ENCODE data around the gene MACROH2A1.

Gene MACROH2A1

DNA sequence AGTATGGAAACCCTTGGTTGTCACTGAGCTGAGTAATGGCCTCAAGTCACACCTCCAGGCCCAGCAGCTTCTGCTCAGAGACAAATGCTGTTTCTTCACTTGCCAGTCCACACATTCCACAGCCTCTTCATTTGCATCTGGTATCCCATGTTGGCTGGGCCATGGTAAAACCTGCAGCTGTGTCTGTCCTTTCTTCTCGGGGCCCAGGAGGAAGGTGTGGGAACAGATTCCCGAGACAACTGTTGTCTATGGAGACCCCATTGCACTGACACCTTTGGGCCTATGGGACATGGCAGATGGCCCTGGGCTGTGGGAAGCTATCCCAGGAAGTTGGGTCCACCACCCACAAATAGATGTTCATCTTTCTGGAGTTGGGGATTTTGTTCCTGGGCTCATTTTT, 85.1 kb downstream of the MACROH2A1 start:
- DNase-seq (ENCODE audit: low spot score), result no peak

DNA sequence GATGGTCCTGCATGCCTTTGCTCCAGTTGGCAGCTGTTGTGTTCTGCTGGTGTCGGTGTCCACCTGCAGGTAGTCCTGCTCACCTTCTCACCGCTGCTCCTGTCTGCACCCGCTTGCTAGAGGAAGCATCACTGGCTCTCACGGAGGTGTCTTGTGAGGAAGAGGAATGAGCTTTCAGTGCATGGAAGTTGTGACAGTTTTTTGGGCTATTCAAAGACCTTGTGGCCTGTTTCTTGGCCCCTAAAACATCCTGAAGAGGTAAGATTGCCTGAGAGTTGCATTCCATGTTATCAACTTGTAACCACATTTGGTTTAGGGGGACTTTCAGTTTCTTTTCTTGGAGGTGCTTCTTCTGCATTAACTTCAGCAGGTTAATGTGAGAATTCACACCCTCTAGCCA, 85.6 kb downstream of the MACROH2A1 start:
- no peak for DNase-seq (ENCODE audit: low spot score)

DNA sequence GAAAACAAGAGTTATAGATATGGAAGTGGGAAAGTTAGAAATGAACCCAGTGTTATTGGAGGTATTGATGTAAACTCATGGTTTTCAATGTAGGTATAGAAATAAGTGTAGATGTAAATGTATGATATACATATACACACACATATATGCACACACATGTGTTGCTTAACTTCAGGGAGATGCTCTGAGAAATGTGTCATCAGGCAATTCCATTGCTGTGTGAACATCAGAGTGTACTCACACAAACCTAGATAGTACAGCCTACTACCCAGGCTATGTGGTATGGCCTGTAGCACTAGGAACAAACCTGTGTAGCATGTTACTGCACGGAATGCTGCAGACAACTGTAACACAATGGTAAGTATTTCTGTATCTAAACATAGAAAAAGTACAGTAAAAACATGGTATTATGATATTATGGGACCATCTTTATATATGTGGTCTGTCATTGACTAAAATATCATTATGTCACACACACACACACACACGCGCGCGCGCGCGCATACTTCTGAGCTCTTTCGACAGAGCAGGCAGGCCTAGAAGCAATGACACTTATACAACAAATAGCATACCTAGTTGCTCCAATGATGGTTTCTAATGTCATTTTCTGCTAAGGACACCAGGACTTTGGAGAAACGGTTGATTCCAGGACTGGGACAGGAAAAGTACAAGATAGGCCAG, 86.6 kb downstream of the MACROH2A1 start:
- DNase-seq (ENCODE audit: low spot score), result no peak

DNA sequence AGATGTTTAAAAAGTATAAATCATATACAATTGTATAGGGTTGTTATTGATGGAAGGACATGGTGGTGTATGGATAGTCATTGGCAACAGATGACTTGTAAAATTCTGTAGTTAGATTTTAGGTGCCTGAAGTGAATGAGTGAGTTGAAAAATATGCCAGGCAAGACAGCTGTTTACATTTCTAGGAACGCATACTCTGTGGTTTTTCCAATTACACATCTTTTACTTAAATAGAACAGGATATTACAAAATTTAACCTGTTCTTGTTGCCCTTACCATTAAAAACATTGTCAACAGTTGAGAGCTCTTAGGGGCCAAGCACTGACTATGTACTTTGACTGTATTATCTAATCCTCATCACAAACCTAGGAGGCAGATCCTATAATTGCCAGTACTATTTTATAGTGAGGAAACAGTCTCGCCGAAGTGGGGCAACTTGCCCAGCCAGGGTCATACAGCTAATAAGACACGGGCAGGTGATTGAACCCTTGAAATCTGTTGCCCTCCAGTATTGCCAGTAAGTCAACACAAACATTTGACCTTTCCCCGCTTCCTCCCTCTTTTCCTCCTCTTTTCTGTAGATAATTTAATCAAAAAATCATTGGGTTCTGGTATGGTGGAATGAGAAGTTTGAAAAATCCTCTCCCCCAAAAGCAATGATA, 88.6 kb downstream of the MACROH2A1 start:
- DNase-seq (ENCODE audit: low spot score), result peak; percentile 42

DNA sequence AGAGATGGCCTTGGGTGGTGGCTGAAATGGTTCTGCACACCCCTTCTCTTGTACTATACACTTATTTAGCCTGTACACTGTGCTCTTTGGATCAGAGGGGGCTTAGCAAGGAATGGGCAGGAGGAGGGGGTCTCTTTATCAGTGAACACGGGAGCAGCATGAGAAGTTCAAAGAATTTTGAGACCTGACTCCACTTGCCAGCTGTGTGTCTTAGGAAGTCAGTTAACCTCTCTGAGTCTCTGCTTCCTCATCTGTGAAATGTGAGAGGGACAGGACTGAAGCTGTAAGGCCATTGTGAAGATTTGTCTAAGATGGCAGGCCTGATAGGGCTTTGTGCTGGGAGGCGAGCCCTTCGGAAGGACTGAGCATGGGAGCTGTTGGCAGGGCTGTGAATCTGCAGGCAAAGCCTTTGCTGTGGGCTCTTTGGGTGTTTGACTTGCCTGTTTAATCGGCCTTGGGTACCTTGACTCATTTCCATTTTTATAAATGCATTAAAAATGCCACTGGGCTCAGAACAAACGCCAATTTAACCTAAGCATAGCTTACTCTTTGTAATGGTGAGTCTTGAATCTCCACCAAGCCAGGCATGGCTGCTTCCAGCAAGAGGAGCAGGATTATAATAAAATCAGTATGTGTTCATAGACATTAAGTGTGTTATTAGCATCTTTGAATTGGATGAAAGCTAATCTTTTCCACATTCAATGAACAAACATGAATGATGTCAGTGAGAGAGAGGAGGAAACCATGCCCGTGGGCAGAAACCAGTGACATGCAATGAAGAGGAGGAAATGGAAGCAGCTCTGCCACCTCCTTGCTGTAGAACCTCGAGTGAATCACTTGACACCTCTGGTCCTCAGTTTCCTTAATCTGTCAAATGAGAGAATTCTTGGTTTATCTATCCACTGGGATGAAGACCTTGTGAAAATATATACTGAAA, 89.4 kb downstream of the MACROH2A1 start:
- no peak for DNase-seq (ENCODE audit: low spot score)

DNA sequence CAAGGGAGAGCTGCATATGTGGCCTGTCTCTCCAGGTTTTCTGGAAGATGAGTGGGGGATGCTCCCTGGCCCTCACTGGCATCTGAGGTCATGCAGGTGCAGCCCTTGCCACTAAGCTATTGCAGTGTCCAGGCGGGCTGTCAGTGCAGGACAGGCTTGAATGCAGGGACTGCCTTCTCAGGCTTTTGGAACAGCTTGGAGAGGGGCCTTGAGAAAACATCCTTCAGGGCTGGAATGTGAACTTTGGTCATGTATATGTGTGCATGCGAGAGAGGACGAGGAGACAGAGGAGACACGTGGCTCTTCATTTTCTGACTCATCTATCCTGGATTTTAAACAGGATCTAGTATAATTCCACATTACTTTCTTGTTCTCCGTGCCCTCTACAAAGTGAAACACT, 90.3 kb downstream of the MACROH2A1 start:
- DNase-seq (ENCODE audit: low spot score), result peak; percentile 50

DNA sequence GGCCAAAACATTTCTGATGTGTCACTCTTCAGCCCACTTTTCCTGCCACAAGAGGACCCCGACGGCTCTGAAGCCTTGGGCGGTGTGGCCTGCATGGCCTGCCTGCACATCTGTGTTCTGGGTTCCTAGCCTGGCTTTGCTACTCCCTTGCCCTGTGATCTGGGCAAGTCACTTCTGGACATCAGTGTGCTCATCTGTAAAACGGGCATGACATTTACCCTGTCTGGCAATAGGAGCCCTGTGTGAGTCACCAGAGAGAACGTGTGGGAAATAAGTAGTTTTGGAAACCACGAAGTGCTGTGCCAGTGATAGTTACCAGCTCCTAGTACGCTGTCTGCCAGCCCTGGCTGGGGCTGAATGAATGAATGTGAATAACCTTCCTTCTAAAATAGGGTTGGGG, 90.8 kb downstream of the MACROH2A1 start:
- peak; percentile 24 for DNase-seq (ENCODE audit: low spot score)

DNA sequence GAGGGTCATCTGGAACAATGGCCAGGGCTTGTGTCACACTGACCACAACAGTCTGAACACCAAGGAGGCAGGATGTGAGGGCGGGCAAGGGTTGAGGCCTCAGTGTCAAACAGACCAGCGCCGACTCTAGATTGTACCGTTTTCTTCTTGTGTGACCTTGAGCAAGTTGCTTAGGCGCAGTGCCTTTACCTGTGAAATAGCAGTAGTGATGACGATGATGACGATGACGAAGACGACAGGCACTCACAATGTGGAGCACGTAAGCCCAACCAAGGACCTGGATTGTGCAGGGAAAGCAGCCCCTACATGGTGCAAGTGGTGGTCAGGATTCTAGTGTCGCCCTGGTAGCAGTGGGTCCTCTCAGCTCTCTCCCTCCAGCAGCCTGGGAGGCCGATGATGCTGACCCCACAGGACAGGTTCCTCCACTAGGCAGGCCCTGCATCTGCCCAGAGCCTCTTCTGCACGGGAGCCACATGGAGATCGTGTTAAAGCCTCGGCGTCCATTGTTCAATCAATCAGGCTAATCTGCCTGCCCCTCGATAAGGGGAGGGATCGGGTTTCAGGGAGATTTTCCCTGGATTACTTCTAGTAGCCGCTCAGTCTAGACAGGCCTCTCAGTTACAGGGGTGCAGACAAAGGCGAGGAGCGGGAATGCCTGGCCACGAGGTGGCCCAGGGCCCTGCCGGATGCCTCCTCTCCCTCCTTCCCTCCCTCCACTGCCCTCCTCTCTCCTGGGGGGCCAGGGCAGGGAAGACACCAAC, 91.7 kb downstream of the MACROH2A1 start:
- DNase-seq (ENCODE audit: low spot score), result no peak

DNA sequence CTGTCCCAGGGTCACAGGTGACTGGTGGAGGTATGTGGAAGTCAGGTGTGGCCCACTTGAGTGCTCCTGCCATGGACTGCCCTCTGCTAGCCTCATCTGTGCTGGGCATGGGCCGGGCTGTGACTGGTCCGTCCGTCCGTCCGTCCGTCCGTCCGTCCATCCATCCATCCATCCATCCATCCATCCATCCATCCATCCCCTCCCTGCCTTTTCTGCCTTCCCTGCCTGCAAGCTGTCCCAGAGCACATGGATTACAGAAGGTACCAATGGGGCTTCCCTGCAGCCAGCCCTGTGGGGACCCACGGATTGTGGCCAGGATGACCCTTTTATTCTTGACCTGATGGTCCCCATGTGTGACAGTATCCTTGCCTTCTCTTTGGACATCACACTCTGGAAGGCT, 92.5 kb downstream of the MACROH2A1 start:
- no peak for DNase-seq (ENCODE audit: low spot score)

DNA sequence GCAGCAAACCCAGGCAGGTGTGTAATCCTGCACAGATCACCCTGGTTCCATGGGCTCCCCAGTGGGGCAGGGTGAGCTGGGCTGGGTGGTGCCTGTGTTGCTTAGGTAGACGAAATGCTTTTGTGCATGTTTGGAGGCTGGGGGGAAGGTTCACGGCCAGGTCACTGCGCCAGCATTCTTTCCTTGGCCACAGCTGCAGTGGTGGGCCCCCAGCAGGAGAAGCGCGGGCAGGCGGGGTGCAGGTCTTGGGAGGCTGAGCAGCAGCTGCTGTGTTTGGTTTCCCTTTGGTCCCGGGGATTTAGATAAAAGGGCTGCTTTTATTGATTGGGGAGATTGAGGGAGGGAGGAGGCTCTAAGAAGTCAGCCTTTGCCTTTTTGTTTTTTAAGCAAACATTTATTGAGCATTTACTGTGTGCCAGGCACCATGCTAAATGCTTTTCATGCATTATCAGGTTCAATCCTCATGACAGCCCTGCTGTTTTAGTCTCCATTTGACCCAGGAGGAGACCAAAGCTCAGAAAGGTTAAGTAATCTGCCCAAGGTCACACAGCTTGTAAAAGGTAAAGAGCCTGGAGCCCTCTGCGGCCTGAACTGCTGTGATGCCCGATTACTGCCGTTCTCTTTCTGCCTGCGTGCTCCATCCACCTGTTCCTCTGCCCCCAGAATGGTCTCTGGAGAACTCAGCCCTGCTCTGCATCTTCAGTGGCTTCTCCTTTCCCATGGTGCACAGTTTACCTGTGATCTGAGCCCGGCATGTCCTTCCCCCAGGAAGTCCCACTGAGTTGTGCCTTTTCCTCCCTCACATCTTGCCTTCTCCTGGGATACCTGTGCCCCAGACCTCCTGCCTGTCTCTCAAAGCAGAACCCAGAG, 94.4 kb downstream of the MACROH2A1 start:
- no peak for DNase-seq (ENCODE audit: low spot score)

DNA sequence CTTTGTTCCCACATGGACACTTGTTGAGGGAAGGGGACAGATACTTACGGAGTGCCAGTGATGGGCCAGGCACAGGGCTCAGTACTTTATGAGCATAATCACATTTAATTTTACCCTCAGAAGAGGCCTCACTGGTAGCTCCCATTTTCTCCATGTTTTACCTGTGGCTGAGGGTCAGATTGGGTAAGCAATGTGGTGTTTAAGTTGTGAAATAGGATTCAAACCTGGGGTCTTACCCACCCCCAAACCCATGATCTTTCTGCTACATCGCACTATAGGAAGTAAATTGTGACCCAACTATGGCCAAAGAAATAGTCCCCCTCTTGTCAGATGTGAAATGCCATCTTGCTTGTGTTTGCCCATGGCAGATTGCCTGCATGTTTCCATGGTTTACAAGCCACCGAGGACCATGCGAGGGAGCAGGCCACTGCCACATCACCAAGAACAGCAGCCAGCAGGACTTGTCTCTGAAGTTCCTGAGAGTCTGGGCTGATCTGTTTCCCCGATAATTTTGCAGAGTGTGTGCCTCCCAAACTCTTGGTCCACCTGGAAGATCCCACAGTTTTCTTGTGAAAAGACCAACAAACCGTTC, 95.4 kb downstream of the MACROH2A1 start:
- DNase-seq (ENCODE audit: low spot score), result no peak

DNA sequence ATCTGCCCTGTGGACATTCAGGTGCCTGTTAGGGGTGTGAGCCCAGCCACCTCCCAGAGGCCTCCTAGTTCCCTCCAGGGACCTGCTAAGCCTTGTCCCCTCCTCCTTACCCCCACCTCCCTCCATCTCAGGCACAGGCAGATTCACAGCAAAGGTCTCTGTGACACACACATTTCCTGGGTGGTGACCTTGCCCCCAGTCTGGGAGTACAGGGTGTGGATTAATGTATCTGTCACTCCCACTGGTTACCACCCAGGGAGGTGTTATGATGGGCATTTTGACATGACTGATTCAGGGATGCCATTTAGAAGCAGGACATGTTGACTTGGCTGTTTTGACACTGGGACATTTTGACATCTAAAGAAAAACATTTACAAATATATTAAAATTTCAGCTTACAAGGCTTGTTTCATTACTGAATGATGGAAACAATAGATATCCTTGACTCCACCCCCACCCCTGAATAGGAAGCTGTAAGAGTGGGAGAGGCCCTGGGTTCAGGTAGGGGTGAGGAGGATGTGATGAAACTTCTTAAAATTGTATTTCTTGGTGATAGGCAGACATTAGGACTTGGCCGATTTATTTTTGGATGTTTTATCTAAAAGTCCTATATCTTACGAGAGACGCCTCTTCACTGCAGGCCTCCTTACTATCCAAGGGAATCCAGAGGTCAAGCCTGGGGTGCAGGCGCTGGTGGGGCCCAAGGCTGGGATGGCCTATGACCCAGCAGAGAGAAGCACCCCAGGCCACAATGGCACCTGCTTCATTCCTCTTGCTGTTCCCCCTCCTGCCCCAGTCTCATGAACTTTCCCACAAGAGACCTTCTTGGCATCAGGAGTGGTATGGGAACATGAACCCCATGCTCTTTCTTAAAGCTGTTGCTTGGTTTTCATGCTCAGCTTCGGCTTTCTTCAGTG, 101.9 kb downstream of the MACROH2A1 start:
- DNase-seq (ENCODE audit: low spot score), result no peak

DNA sequence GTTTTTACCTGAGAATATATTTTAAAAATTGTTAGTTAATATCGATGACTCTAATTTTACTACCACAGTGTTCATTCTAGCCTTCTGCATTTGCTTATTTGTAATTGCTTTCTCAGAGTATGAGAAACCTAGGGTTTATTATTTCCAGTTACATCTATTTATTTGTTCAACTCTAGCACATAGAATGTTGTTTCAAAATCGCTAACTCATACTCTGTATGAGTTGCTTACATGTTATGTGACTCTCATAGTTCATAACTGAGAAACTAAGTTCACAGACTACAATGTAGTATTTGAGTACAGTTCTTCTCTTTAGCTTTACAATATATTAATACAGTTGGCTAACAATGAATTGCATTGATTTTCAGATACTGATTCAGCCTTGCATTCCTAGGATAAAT, 103.2 kb downstream of the MACROH2A1 start:
- no peak for DNase-seq (ENCODE audit: low spot score)

DNA sequence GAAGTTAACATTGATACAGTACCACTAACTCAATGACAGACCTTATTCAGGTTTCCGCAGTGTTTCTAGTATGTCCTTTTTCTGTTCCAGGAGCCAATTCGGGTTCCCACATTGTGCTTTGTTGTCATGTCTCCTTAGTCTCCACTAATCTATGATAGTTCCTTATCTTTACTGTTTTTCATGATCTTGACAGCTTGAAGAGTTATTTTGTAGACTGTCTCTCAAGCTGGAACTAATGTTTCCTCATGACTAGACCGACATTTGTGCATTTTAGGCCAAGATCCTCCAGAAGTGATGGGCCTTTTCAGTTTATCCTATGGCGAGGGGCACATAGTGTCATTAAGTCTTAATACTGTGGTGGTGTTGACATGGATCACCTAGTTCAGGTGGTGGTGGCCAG, 104.2 kb downstream of the MACROH2A1 start:
- no peak for DNase-seq (ENCODE audit: low spot score)

DNA sequence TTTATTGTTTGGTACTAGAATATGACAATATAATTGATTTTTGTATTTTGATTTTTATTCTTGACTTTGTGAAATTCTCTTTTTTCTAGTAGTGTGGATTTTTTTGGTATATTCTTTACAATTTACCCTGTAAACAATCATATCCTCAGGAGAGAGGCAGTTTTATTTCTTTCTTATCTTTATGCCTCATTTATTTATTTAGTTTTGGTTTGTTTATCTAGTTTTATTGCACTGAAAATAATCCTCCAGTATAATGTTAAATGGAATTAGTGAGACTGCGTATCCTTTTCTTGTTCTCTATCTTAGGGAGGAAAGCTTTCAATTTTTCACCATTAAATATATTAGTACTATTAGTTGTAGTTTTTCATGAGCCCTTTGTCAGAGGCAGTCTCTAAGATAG, 109.4 kb downstream of the MACROH2A1 start:
- DNase-seq (ENCODE audit: low spot score), result no peak

DNA sequence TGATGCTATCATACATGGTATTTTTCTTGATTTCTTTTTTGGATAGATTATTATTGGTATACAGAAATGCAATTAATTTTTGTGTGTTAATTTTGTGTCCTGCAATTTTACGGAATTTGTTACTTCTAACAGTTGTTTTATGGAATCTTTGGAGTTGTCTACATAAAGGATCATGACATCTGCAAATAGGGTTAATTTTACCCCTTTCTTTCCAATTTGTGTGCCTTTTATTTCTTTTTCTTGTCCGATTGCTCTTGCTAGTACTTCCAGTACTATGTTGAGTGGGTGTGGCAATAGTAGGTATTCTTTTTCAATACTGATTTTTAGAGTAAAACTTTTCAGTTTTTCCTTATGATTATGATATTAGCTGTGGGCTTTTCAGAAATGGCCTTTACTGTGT, 111.5 kb downstream of the MACROH2A1 start:
- DNase-seq (ENCODE audit: low spot score), result no peak

All from AG08395 (cell line).